ENCODE data around the gene TCERG1L. TPM values are rescaled to one million over a fixed set of nuclear protein-coding genes. Genes with fewer than 3 reads are reported as not detected.

The TCERG1L gene
- total and polyA plus RNA-seq, 4 donors: 0.02 to 0.09 (median 0.08) TPM; not detected in 1

- 68 to 77% methylated on average over 4 of the region's 4 CpGs for WGBS, 2 donors
- Histone ChIP-seq H3K9ac (ENCODE audit: insufficient read depth in 1 of 2, low read length in 2 of 2) (no peak overlapping the region), H3K27me3 (ENCODE audit: control insufficient read depth in 3 of 3, insufficient read depth in 3 of 3, low read length in 2 of 3) (peaks cover 0 to 14% (median 9%) of the 10 kb centered on the region in 3 donors), H3K4me3 (no peak overlapping the region), H3K4me1 (ENCODE audit: control insufficient read depth in 5 of 5, insufficient read depth in 5 of 5, low read length in 5 of 5) (peaks cover 0 to 6% (median 0%) of the 10 kb centered on the region in 5 donors), H3K9me3 (ENCODE audit: control insufficient read depth in 4 of 4, insufficient read depth in 3 of 4, low read length in 3 of 4) (peaks cover 0 to 3% (median 0%) of the 10 kb centered on the region in 4 donors), H3K36me3 (ENCODE audit: control insufficient read depth in 4 of 4, insufficient read depth in 4 of 4, low read length in 4 of 4) (no peaks in the 10 kb centered on the region), H3K27ac (ENCODE audit: low read depth in 1 of 2, low read length in 1 of 2) (no peak overlapping the region)
- TF ChIP-seq CTCF (IDR thresholded peaks at IDR 0.05; ENCODE audit: control extremely low read depth, extremely low read depth): no peak
- ATAC-seq (ENCODE audit: insufficient read depth, low FRiP score) (no peak), DNase-seq (no peak)
Measured at GRCh38 chr10:131254859-131255252, 56.7 kb downstream of the TCERG1L start.

- no peak for TF ChIP-seq CTCF (IDR thresholded peaks at IDR 0.05; ENCODE audit: control extremely low read depth, extremely low read depth)
- no peak for ATAC-seq (ENCODE audit: insufficient read depth, low FRiP score)
Measured at GRCh38 chr10:131253931-131254858, 57.3 kb downstream of the TCERG1L start.

GRCh38 chr10:131252567-131253276 is 58.8 kb downstream of the TCERG1L start:
- peaks cover 0 to 9% (median 0%) of the 10 kb centered on the region in 5 donors for H3K4me1 ChIP-seq (ENCODE audit: control insufficient read depth in 5 of 5, insufficient read depth in 5 of 5, low read length in 5 of 5)
- TF ChIP-seq CTCF (IDR thresholded peaks at IDR 0.05; ENCODE audit: control extremely low read depth, extremely low read depth): no peak
- H3K36me3 ChIP-seq (ENCODE audit: control insufficient read depth in 4 of 4, insufficient read depth in 4 of 4, low read length in 4 of 4): no peaks in the 10 kb centered on the region
- no peak overlapping the region for H3K27ac ChIP-seq (ENCODE audit: low read depth in 1 of 2, low read length in 1 of 2)
- 74 to 84% methylated on average over 21 of the region's 21 CpGs for WGBS, 2 donors
- H3K9ac ChIP-seq (ENCODE audit: insufficient read depth in 1 of 2, low read length in 2 of 2): no peak overlapping the region
- H3K9me3 ChIP-seq (ENCODE audit: control insufficient read depth in 4 of 4, insufficient read depth in 3 of 4, low read length in 3 of 4): peaks cover 0 to 3% (median 0%) of the 10 kb centered on the region in 4 donors
- H3K4me3 ChIP-seq: no peak overlapping the region
- peaks cover 0 to 24% (median 18%) of the 10 kb centered on the region in 3 donors for H3K27me3 ChIP-seq (ENCODE audit: control insufficient read depth in 3 of 3, insufficient read depth in 3 of 3, low read length in 2 of 3)
- no peak for DNase-seq
- ATAC-seq (ENCODE audit: insufficient read depth, low FRiP score): no peak

More at GRCh38 chr10:131253931-131254858, 57.3 kb downstream of the TCERG1L start:
- DNase-seq: no peak
- Histone ChIP-seq H3K27ac (ENCODE audit: low read depth in 1 of 2, low read length in 1 of 2) (no peak overlapping the region), H3K27me3 (ENCODE audit: control insufficient read depth in 3 of 3, insufficient read depth in 3 of 3, low read length in 2 of 3) (peaks cover 0 to 14% (median 13%) of the 10 kb centered on the region in 3 donors), H3K9ac (ENCODE audit: insufficient read depth in 1 of 2, low read length in 2 of 2) (no peak overlapping the region), H3K4me3 (no peak overlapping the region), H3K9me3 (ENCODE audit: control insufficient read depth in 4 of 4, insufficient read depth in 3 of 4, low read length in 3 of 4) (peaks cover 0 to 3% (median 0%) of the 10 kb centered on the region in 4 donors), H3K4me1 (ENCODE audit: control insufficient read depth in 5 of 5, insufficient read depth in 5 of 5, low read length in 5 of 5) (peaks cover 0 to 9% (median 0%) of the 10 kb centered on the region in 5 donors), H3K36me3 (ENCODE audit: control insufficient read depth in 4 of 4, insufficient read depth in 4 of 4, low read length in 4 of 4) (no peaks in the 10 kb centered on the region)
- 86 to 91% methylated on average over 22 of the region's 22 CpGs for WGBS, 2 donors

Data from lung (tissue), 12 donors.